ENCODE results near the gene TNFRSF8. TPM values are rescaled to one million over a fixed set of nuclear protein-coding genes. Genes with fewer than 3 reads are reported as not detected.

TNFRSF8 gene
- total and polyA plus RNA-seq, 2 donors (not counting 1 experiment from before 2014, with no cell fraction given) = 0.36 to 0.57 TPM

GRCh38 chr1:12051361-12051760 is 11.7 kb upstream of the TNFRSF8 start:
- Mint-ChIP-seq H3K27ac (no peak overlapping the region), H3K9me3 (ENCODE audit: insufficient read depth) (no peaks in the 10 kb centered on the region), H3K27me3 (no peaks in the 10 kb centered on the region), H3K4me3 (no peak overlapping the region), H3K4me1 (peaks cover 18% of the 10 kb centered on the region)
- CTCF ChIA-PET = interaction anchor here (1.4 to 2.3 kb wide), 4 partner anchors 11 to 38 kb away, joined by 5 to 15 read pairs (median 6); no protein-coding TSS in a partner anchor
- POLR2A ChIA-PET = interaction anchor here (0.6 to 1.7 kb wide), 4 partner anchors 11 to 144 kb away, joined by 3 to 8 read pairs (median 4); no protein-coding TSS in a partner anchor
- 100% methylated on average over 1 of the region's 1 CpG for WGBS (ENCODE audit: insufficient coverage)
- H3K27ac ChIP-seq (ENCODE audit: low read length in 2 of 2) = no peak overlapping the region
- TF ChIP-seq EZH2 (IDR thresholded peaks at IDR 0.05; ENCODE audit: borderline replicate concordance, insufficient read depth, low read depth, low read length, poor library complexity, severe bottlenecking) (no peak), CTCF (IDR thresholded peaks at IDR 0.05) (no peak)
- no peak for ATAC-seq (ENCODE audit: low read depth)
- peaks cover 25 to 28% of the 10 kb centered on the region in 2 donors for H3K4me1 ChIP-seq (ENCODE audit: control insufficient read depth in 2 of 2, insufficient read depth in 2 of 2, low read length in 2 of 2)
- no peak overlapping the region for H2AFZ ChIP-seq (ENCODE audit: insufficient read depth, low read depth, low read length, poor library complexity, severe bottlenecking)
- no peaks in the 10 kb centered on the region for H3K36me3 ChIP-seq (replicated peaks in 1 of 2; ENCODE audit: control extremely low read depth in 1 of 2, control insufficient read depth in 1 of 2, extremely low read depth in 1 of 2, insufficient read depth in 2 of 2, low read length in 1 of 2)
- no peaks in the 10 kb centered on the region for H3K9me3 ChIP-seq (ENCODE audit: control extremely low read depth in 1 of 3, control insufficient read depth in 2 of 3, insufficient read depth in 1 of 3, low read length in 2 of 3)
- no peak overlapping the region for H3K4me2 ChIP-seq (replicated peaks; ENCODE audit: low read depth, low read length, poor library complexity, severe bottlenecking)
- no peaks in the 10 kb centered on the region for H3K27me3 ChIP-seq (replicated peaks in 1 of 4; ENCODE audit: control extremely low read depth in 1 of 4, control insufficient read depth in 3 of 4, insufficient read depth in 4 of 4, low read length in 3 of 4)
- no peak for DNase-seq
- H3K79me2 ChIP-seq (ENCODE audit: control insufficient read depth, insufficient read depth, low read length) = no peaks in the 10 kb centered on the region
- H4K20me1 ChIP-seq (ENCODE audit: control insufficient read depth, insufficient read depth, low read length, poor library complexity, severe bottlenecking) = no peaks in the 10 kb centered on the region
- H3K4me3 ChIP-seq (ENCODE audit: control extremely low read depth in 1 of 5, extremely low read depth in 1 of 5, insufficient read depth in 1 of 5, low read depth in 2 of 5, low read length in 4 of 5) = no peak overlapping the region
- intact Hi-C loops (cut with micrococcal nuclease) = no loop called here
- no peak overlapping the region for H3K9ac ChIP-seq (ENCODE audit: low read length)

- 40% methylated on average over 9 of the region's 9 CpGs for WGBS (ENCODE audit: insufficient coverage)
- peak overlapping the region; percentile 53 for H3K27ac Mint-ChIP-seq
- peaks cover 17 to 21% of the 10 kb centered on the region in 2 donors for H3K4me1 ChIP-seq (ENCODE audit: control insufficient read depth in 2 of 2, insufficient read depth in 2 of 2, low read length in 2 of 2)
- H3K27me3 ChIP-seq (replicated peaks in 1 of 4; ENCODE audit: control extremely low read depth in 1 of 4, control insufficient read depth in 3 of 4, insufficient read depth in 4 of 4, low read length in 3 of 4) = no peaks in the 10 kb centered on the region
- H4K20me1 ChIP-seq (ENCODE audit: control insufficient read depth, insufficient read depth, low read length, poor library complexity, severe bottlenecking) = no peaks in the 10 kb centered on the region
- H3K4me2 ChIP-seq (replicated peaks; ENCODE audit: low read depth, low read length, poor library complexity, severe bottlenecking) = peak overlapping the region; percentile 16
- H3K4me1 Mint-ChIP-seq = peaks cover 18% of the 10 kb centered on the region
- no peaks in the 10 kb centered on the region for H3K27me3 Mint-ChIP-seq
- no peaks in the 10 kb centered on the region for H3K9me3 Mint-ChIP-seq (ENCODE audit: insufficient read depth)
- H3K79me2 ChIP-seq (ENCODE audit: control insufficient read depth, insufficient read depth, low read length) = no peaks in the 10 kb centered on the region
- H2AFZ ChIP-seq (ENCODE audit: insufficient read depth, low read depth, low read length, poor library complexity, severe bottlenecking) = peak overlapping the region; percentile 61
- intact Hi-C loops (cut with micrococcal nuclease) = no loop called here
- H3K27ac ChIP-seq (ENCODE audit: low read length in 2 of 2) = no peak overlapping the region
- H3K4me3 Mint-ChIP-seq = no peak overlapping the region
- H3K36me3 ChIP-seq (replicated peaks in 1 of 2; ENCODE audit: control extremely low read depth in 1 of 2, control insufficient read depth in 1 of 2, extremely low read depth in 1 of 2, insufficient read depth in 2 of 2, low read length in 1 of 2) = no peaks in the 10 kb centered on the region
- POLR2A ChIA-PET = interaction anchor here (0.5 to 1.7 kb wide), 5 partner anchors 12 to 320 kb away, joined by 3 to 8 read pairs (median 4); no protein-coding TSS in a partner anchor
- H3K9me3 ChIP-seq (ENCODE audit: control extremely low read depth in 1 of 3, control insufficient read depth in 2 of 3, insufficient read depth in 1 of 3, low read length in 2 of 3) = no peaks in the 10 kb centered on the region
- H3K9ac ChIP-seq (ENCODE audit: low read length) = no peak overlapping the region
- DNase-seq = no peak
- no peak overlapping the region for H3K4me3 ChIP-seq (ENCODE audit: control extremely low read depth in 1 of 5, extremely low read depth in 1 of 5, insufficient read depth in 1 of 5, low read depth in 2 of 5, low read length in 4 of 5)
- peak; percentile 67 for ATAC-seq (ENCODE audit: low read depth)
- CTCF ChIA-PET = interaction anchor here (0.6 to 2.3 kb wide), 6 partner anchors 12 to 73 kb away, joined by 3 to 15 read pairs (median 5); no protein-coding TSS in a partner anchor
- TF ChIP-seq CTCF (IDR thresholded peaks at IDR 0.05) = no peak
- TF ChIP-seq EZH2 (IDR thresholded peaks at IDR 0.05; ENCODE audit: borderline replicate concordance, insufficient read depth, low read depth, low read length, poor library complexity, severe bottlenecking) = no peak
Measured at GRCh38 chr1:12052008-12052573, 11.0 kb upstream of the TNFRSF8 start.
